Measurements from ENCODE around the gene DDX42. TPM values are rescaled to one million over a fixed set of nuclear protein-coding genes. Genes with fewer than 3 reads are reported as not detected.

Gene DDX42
- total and polyA plus RNA-seq, 9 of the 15 experiments (the other 6 are each of a cell fraction or from before 2014, with no cell fraction given) = 16.5 to 149 (median 87.6) TPM

- TF ChIP-seq LARP7 (IDR thresholded peaks at IDR 0.05) (no peak), ZNF780A (CRISPR knock-in tag; IDR thresholded peaks at IDR 0.05) (no peak), KDM2B (CRISPR knock-in tag; IDR thresholded peaks at IDR 0.05) (peak; percentile 65; the same call in 1 of the 2 replicates), ID3 (CRISPR knock-in tag; IDR thresholded peaks at IDR 0.05) (no peak), ID3 (tag; IDR thresholded peaks at IDR 0.05) (peak; percentile 86), RB1 (IDR thresholded peaks at IDR 0.05; ENCODE audit: low read depth) (peak; percentile 95), SRSF7 (optimal IDR thresholded peaks at IDR 0.05; ENCODE audit: low read depth, low read length) (no peak), ZNF639 (CRISPR knock-in tag; conservative IDR thresholded peaks at IDR 0.05 in 1 of 2, IDR thresholded peaks at IDR 0.05 in 1 of 2) (peak in 1 of 2 experiments; percentile 81; a peak in 2 of 4 replicates), CREB3 (tag; conservative IDR thresholded peaks at IDR 0.05; ENCODE audit: low read depth) (peak; percentile 91), SIX5 (IDR thresholded peaks at IDR 0.05; ENCODE audit: borderline replicate concordance in 1 of 2, insufficient read depth in 1 of 2, low read depth in 1 of 2, low read length in 2 of 2) (peak; percentile 40 to 56; a peak in 2 of 4 replicates), ARID1B (IDR thresholded peaks at IDR 0.05) (peak; percentile 37), CREB1 (IDR thresholded peaks at IDR 0.05) (peak; percentile 93), CREB1 (CRISPR knock-in tag; IDR thresholded peaks at IDR 0.05) (peak; percentile 98), ZBTB34 (CRISPR knock-in tag; IDR thresholded peaks at IDR 0.05) (peak; percentile 76), ZC3H4 (CRISPR knock-in tag; IDR thresholded peaks at IDR 0.05; ENCODE audit: borderline replicate concordance) (peak; percentile 77; the same call in 1 of the 2 replicates), TFAP4 (CRISPR knock-in tag; IDR thresholded peaks at IDR 0.05; ENCODE audit: borderline replicate concordance) (peak; percentile 71), BRCA1 (IDR thresholded peaks at IDR 0.05) (no peak), BRCA1 (CRISPR knock-in tag; IDR thresholded peaks at IDR 0.05) (peak; percentile 90; the same call in 1 of the 2 replicates), E2F1 (CRISPR knock-in tag; IDR thresholded peaks at IDR 0.05) (peak; percentile 99), ZNF133 (CRISPR knock-in tag; IDR thresholded peaks at IDR 0.05) (peak; percentile 49; the same call in 1 of the 2 replicates)
These were observed 75.1 kb downstream of the DDX42 start (continued) for GRCh38 chr17:63848834-63849689.
